HG03432 (cell line): ENCODE measurements around the gene DOCK9.

Source experiments
- ATAC-seq: cut with Tn5 transposase; IDR thresholded peaks from one replicate; pipeline ENCODE4 v1.9.1; 2021; ENCODE audit warnings: mild to moderate bottlenecking, moderate library complexity; ENCODE audit not compliant: unreplicated experiment

DOCK9 gene

GRCh38 chr13:98997738-98998641 is 20.1 kb upstream of the DOCK9 start:
- ATAC-seq: no peak

GRCh38 chr13:98997011-98997730 is 19.3 kb upstream of the DOCK9 start:
- no peak for ATAC-seq

GRCh38 chr13:98996046-98996445 is 18.2 kb upstream of the DOCK9 start:
- ATAC-seq: no peak

GRCh38 chr13:98994896-98995295 is 17.0 kb upstream of the DOCK9 start:
- ATAC-seq: no peak

GRCh38 chr13:98994080-98994479 is 16.2 kb upstream of the DOCK9 start:
- ATAC-seq: no peak

GRCh38 chr13:98992355-98992754 is 14.5 kb upstream of the DOCK9 start:
- peak; percentile 64 for ATAC-seq

GRCh38 chr13:98990701-98991100 is 12.8 kb upstream of the DOCK9 start:
- ATAC-seq: no peak

- no peak for ATAC-seq
These were observed 11.8 kb upstream of the DOCK9 start for GRCh38 chr13:98989469-98990235.

- no peak for ATAC-seq
These were observed 10.9 kb upstream of the DOCK9 start for GRCh38 chr13:98988780-98989179.

- no peak for ATAC-seq
These were observed 10.4 kb upstream of the DOCK9 start for GRCh38 chr13:98988277-98988676.

- ATAC-seq: no peak
These were observed 9.4 kb upstream of the DOCK9 start for GRCh38 chr13:98987275-98987674.

- peak; percentile 58 for ATAC-seq
These were observed 8.5 kb upstream of the DOCK9 start for GRCh38 chr13:98986226-98986846.

- ATAC-seq: no peak
These were observed 7.7 kb upstream of the DOCK9 start for GRCh38 chr13:98985591-98985990.

GRCh38 chr13:98984983-98985382 is 7.1 kb upstream of the DOCK9 start:
- ATAC-seq: no peak

GRCh38 chr13:98984118-98984517 is 6.3 kb upstream of the DOCK9 start:
- no peak for ATAC-seq

GRCh38 chr13:98983182-98983581 is 5.3 kb upstream of the DOCK9 start:
- no peak for ATAC-seq

- no peak for ATAC-seq
These were observed 3.7 kb upstream of the DOCK9 start for GRCh38 chr13:98981369-98982080.

- no peak for ATAC-seq
These were observed 1.3 kb upstream of the DOCK9 start for GRCh38 chr13:98979012-98979660.

- ATAC-seq: no peak
These were observed 416 bp upstream of the DOCK9 start for GRCh38 chr13:98978280-98978679.

- no peak for ATAC-seq
These were observed 923 bp downstream of the DOCK9 start for GRCh38 chr13:98976941-98977340.
